ENCODE data around the gene DPYSL4. TPM values are rescaled to one million over a fixed set of nuclear protein-coding genes. Genes with fewer than 3 reads are reported as not detected.
A peak's percentile ranks its signal among the peaks of the same experiment; 100 is the strongest.

The DPYSL4 gene
- total RNA-seq, 1 experiment from 2014 or later = not detected

DNA sequence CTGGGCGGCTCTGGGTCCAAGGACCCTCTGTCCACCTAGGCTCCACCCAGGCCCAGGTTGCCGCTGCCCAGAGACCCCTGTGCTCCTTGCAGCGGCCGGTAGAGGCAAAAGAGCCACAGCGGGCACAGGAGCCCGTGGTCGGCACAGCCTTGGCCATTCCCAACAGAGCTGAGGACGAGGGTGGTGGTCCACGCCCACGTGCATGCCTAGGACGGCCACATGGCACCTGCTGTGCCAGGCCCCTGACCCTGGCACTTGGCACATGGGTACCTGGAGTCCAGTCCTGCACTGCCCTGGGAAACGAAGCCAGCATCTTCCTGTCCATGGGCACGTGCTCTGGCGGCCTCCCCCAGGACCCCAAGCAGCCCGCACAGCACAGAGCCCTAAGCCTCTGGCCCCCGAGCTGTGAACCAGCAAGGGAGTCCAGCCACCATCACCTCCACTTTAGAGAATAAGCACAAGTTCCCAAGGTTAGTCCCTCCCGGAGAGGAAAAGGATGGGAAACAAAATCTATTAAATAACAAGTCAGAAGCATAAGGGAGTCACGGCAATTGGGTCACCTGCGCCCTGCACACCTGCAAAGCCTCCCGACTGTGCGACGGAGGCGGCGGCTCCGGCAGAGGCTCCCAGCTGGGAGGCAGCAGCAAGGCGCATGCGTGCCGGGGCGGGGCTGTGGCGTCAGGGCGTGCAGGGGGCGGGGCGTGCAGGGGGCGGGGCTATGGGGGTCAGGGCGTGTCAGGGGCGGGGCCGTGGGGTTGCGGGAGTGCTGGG, 61.9 kb downstream of the DPYSL4 start:
- BruUV-seq (replicated peaks) = no TSS peak
- intact Hi-C loops (cut with micrococcal nuclease; ENCODE audit: unreplicated experiment) = no loop called here
- Mint-ChIP-seq H3K4me1 (ENCODE audit: low read depth, unreplicated experiment) (no peaks in the 10 kb centered on the region), H3K27me3 (ENCODE audit: unreplicated experiment) (no peaks in the 10 kb centered on the region), H3K4me3 (ENCODE audit: low read depth, unreplicated experiment) (peak overlapping the region; percentile 60), H3K9me3 (ENCODE audit: low read depth, unreplicated experiment) (no peaks in the 10 kb centered on the region), H3K36me3 (ENCODE audit: insufficient read depth, unreplicated experiment) (peaks cover 8% of the 10 kb centered on the region), H3K27ac (ENCODE audit: unreplicated experiment) (no peak overlapping the region)
- CTCF ChIA-PET = interaction anchor here (0.7 kb wide), 1 partner anchor 804 kb away, joined by 4 read pairs; no protein-coding TSS in a partner anchor
- TF ChIP-seq, protein P1, sequence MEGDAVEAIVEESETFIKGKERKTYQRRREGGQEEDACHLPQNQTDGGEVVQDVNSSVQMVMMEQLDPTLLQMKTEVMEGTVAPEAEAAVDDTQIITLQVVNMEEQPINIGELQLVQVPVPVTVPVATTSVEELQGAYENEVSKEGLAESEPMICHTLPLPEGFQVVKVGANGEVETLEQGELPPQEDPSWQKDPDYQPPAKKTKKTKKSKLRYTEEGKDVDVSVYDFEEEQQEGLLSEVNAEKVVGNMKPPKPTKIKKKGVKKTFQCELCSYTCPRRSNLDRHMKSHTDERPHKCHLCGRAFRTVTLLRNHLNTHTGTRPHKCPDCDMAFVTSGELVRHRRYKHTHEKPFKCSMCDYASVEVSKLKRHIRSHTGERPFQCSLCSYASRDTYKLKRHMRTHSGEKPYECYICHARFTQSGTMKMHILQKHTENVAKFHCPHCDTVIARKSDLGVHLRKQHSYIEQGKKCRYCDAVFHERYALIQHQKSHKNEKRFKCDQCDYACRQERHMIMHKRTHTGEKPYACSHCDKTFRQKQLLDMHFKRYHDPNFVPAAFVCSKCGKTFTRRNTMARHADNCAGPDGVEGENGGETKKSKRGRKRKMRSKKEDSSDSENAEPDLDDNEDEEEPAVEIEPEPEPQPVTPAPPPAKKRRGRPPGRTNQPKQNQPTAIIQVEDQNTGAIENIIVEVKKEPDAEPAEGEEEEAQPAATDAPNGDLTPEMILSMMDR (IDR thresholded peaks at IDR 0.05; ENCODE audit: unreplicated experiment) = no peak
- peak; percentile 65 for DNase-seq

- no peak overlapping the region for H3K27ac Mint-ChIP-seq (ENCODE audit: unreplicated experiment)
- no TSS peak for BruUV-seq (replicated peaks)
- no peak for DNase-seq
- no peaks in the 10 kb centered on the region for H3K4me1 Mint-ChIP-seq (ENCODE audit: low read depth, unreplicated experiment)
- TF ChIP-seq, protein P1 (IDR thresholded peaks at IDR 0.05; ENCODE audit: unreplicated experiment) = no peak
- H3K4me3 Mint-ChIP-seq (ENCODE audit: low read depth, unreplicated experiment) = no peak overlapping the region
- H3K27me3 Mint-ChIP-seq (ENCODE audit: unreplicated experiment) = no peaks in the 10 kb centered on the region
- H3K9me3 Mint-ChIP-seq (ENCODE audit: low read depth, unreplicated experiment) = no peaks in the 10 kb centered on the region
- peaks cover 12% of the 10 kb centered on the region for H3K36me3 Mint-ChIP-seq (ENCODE audit: insufficient read depth, unreplicated experiment)
- intact Hi-C loops (cut with micrococcal nuclease; ENCODE audit: unreplicated experiment) = no loop called here
- CTCF ChIA-PET = interaction anchor here (0.7 kb wide), 1 partner anchor 803 kb away, joined by 4 read pairs; no protein-coding TSS in a partner anchor
Observed at GRCh38 chr10:132249226-132249724, 62.5 kb downstream of the DPYSL4 start.

DNA sequence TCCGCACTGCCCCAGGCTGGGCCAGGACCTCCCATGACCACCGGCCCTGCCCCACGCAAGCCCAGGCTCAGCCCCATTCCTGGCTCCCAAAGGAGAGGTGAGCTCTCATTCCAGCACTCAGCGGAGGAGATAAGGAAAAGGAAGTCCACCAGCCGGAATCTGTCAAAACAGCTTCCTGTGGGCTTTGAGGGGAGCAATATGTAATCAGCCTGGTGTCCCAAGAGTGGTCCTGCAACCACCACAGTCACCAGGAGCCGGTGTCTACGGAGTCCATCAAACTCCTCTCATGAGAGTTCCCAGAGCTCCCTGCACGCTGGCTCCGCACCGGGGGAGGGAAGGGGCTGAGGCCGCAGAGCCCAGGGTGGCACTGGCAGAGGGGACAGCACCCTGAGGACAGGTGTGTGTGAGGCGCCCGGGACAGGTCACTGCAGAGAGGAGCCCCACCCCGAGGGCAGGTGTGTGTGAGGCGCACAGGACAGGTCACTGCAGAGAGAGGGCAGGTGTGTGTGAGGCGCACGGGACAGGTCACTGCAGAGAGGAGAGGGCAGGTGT, 63.2 kb downstream of the DPYSL4 start:
- TF ChIP-seq, protein P1 (IDR thresholded peaks at IDR 0.05; ENCODE audit: unreplicated experiment) = no peak
- no peak for DNase-seq
- Mint-ChIP-seq H3K4me3 (ENCODE audit: low read depth, unreplicated experiment) (no peak overlapping the region), H3K9me3 (ENCODE audit: low read depth, unreplicated experiment) (no peaks in the 10 kb centered on the region), H3K36me3 (ENCODE audit: insufficient read depth, unreplicated experiment) (peaks cover 12% of the 10 kb centered on the region), H3K27me3 (ENCODE audit: unreplicated experiment) (no peaks in the 10 kb centered on the region), H3K4me1 (ENCODE audit: low read depth, unreplicated experiment) (no peaks in the 10 kb centered on the region), H3K27ac (ENCODE audit: unreplicated experiment) (no peak overlapping the region)
- BruUV-seq (replicated peaks) = no TSS peak
- CTCF ChIA-PET = no interaction called here
- intact Hi-C loops (cut with micrococcal nuclease; ENCODE audit: unreplicated experiment) = no loop called here

GRCh38 chr10:132250481-132251475, 64.0 kb downstream of the DPYSL4 start:
- Mint-ChIP-seq H3K27ac (ENCODE audit: unreplicated experiment) (no peak overlapping the region), H3K9me3 (ENCODE audit: low read depth, unreplicated experiment) (no peaks in the 10 kb centered on the region), H3K4me3 (ENCODE audit: low read depth, unreplicated experiment) (no peak overlapping the region), H3K36me3 (ENCODE audit: insufficient read depth, unreplicated experiment) (peaks cover 12% of the 10 kb centered on the region), H3K27me3 (ENCODE audit: unreplicated experiment) (no peaks in the 10 kb centered on the region), H3K4me1 (ENCODE audit: low read depth, unreplicated experiment) (no peaks in the 10 kb centered on the region)
- CTCF ChIA-PET = no interaction called here
- intact Hi-C loops (cut with micrococcal nuclease; ENCODE audit: unreplicated experiment) = no loop called here
- DNase-seq = no peak
- BruUV-seq (replicated peaks) = no TSS peak
- TF ChIP-seq, protein P1 (IDR thresholded peaks at IDR 0.05; ENCODE audit: unreplicated experiment) = no peak
